ENCODE measurements around the gene SULT1C2. TPM values are rescaled to one million over a fixed set of nuclear protein-coding genes. Genes with fewer than 3 reads are reported as not detected.

SULT1C2 gene
- total RNA-seq, 1 experiment from 2014 or later: 1.6 TPM

DNA sequence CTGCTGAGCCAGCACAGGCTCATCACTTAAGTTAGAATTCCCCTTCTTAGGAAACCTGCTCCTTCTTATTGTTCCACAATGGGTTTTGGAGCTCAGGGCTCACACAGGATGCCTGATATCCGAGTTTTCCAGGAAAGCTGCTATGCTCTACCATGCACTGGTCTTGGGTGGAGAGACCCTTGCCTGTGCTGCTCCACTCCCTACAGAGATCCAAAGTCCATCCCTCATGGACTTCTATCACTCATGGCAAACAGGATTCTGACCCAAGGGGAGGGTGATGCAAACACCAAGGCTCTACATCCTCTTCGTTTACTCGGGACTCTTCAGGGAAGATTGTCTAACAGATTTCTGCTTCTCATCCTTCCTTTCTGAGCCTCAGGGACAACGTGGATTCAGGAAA, 5.2 kb downstream of the SULT1C2 start:
- Histone ChIP-seq H3T11ph (ENCODE audit: low read length) (no peak overlapping the region), H2BK15ac (ENCODE audit: low read depth, low read length) (no peak overlapping the region), H3K9me3 (ENCODE audit: control insufficient read depth, low read depth, low read length) (no peaks in the 10 kb centered on the region), H3K4me2 (ENCODE audit: insufficient read depth, insufficient read length, low read length) (no peak overlapping the region), H3K79me2 (ENCODE audit: insufficient read depth, low read length) (no peaks in the 10 kb centered on the region), H4K8ac (replicated peaks; ENCODE audit: insufficient read length, low read depth, low read length) (no peak overlapping the region), H2BK120ac (ENCODE audit: low read depth, low read length, poor library complexity, severe bottlenecking) (no peak overlapping the region), H3K14ac (ENCODE audit: insufficient read depth, low read length) (no peak overlapping the region), H3K23me2 (ENCODE audit: insufficient read length, low read depth, low read length, poor library complexity, severe bottlenecking) (no peaks in the 10 kb centered on the region), H3K56ac (ENCODE audit: insufficient read length, low read depth, low read length) (no peak overlapping the region), H3K27me3 (ENCODE audit: insufficient read depth, low read length) (no peaks in the 10 kb centered on the region), H3K18ac (ENCODE audit: insufficient read length, low read depth, low read length) (no peak overlapping the region), H2BK20ac (ENCODE audit: low read depth, low read length, poor library complexity, severe bottlenecking) (no peak overlapping the region), H4K5ac (ENCODE audit: insufficient read length, low read depth, low read length) (no peak overlapping the region), H3K27ac (ENCODE audit: insufficient read length, low read depth, low read length) (no peak overlapping the region), H3K79me1 (ENCODE audit: insufficient read depth, low read depth, low read length, poor library complexity, severe bottlenecking) (no peaks in the 10 kb centered on the region), H2BK5ac (ENCODE audit: insufficient read length, low read length) (no peak overlapping the region), H3K23ac (ENCODE audit: insufficient read length, low read depth, low read length) (no peak overlapping the region), H3K4ac (ENCODE audit: low read depth, low read length) (no peak overlapping the region), H3K4me1 (ENCODE audit: insufficient read depth, low read length) (no peaks in the 10 kb centered on the region), H4K91ac (ENCODE audit: insufficient read length, low read depth, low read length) (no peak overlapping the region), H3K9ac (ENCODE audit: extremely low read depth, insufficient read length, low read length) (no peak overlapping the region), H2BK12ac (ENCODE audit: insufficient read length, low read depth, low read length) (no peak overlapping the region), H4K20me1 (ENCODE audit: control insufficient read depth, insufficient read depth, insufficient read length) (no peaks in the 10 kb centered on the region), H2AFZ (ENCODE audit: low read length) (no peak overlapping the region), H2AK5ac (ENCODE audit: insufficient read length, low read length) (no peak overlapping the region)
- Mint-ChIP-seq H3K36me3 (ENCODE audit: insufficient read depth in 1 of 3, low read depth in 3 of 3) (no peaks in the 10 kb centered on the region; a peak in 1 of 7 replicates), H3K9me3 (peaks cover 0 to 2% of the 10 kb centered on the region in 2 experiments; a peak in 3 of 5 replicates), H3K27me3 (ENCODE audit: low read depth) (peaks cover 1% of the 10 kb centered on the region; the same call in 1 of the 2 replicates), H3K4me3 (no peak overlapping the region), H3K4me1 (peaks cover 5% of the 10 kb centered on the region in 2 experiments), H3K27ac (no peak overlapping the region; a peak in 1 of 7 replicates)
- DNase-seq: no peak
- WGBS (ENCODE audit: extremely low coverage, insufficient read length, low lambda C conversion rate): no CpG with 5 or more reads among the region's 4 CpGs
- TF ChIP-seq, protein P1, sequence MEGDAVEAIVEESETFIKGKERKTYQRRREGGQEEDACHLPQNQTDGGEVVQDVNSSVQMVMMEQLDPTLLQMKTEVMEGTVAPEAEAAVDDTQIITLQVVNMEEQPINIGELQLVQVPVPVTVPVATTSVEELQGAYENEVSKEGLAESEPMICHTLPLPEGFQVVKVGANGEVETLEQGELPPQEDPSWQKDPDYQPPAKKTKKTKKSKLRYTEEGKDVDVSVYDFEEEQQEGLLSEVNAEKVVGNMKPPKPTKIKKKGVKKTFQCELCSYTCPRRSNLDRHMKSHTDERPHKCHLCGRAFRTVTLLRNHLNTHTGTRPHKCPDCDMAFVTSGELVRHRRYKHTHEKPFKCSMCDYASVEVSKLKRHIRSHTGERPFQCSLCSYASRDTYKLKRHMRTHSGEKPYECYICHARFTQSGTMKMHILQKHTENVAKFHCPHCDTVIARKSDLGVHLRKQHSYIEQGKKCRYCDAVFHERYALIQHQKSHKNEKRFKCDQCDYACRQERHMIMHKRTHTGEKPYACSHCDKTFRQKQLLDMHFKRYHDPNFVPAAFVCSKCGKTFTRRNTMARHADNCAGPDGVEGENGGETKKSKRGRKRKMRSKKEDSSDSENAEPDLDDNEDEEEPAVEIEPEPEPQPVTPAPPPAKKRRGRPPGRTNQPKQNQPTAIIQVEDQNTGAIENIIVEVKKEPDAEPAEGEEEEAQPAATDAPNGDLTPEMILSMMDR (conservative IDR thresholded peaks at IDR 0.05): no peak

Data from H9 (cell line).